HG02678 (cell line): ENCODE data around the gene CAMTA1.

Source experiments
- ATAC-seq: cut with Tn5 transposase; IDR thresholded peaks from one replicate; pipeline ENCODE4 v1.9.1; 2021; ENCODE audit warnings: mild to moderate bottlenecking, moderate library complexity; ENCODE audit not compliant: unreplicated experiment

Gene CAMTA1

GRCh38 chr1:7263021-7263960 is 478.0 kb downstream of the CAMTA1 start:
- no peak for ATAC-seq

DNA sequence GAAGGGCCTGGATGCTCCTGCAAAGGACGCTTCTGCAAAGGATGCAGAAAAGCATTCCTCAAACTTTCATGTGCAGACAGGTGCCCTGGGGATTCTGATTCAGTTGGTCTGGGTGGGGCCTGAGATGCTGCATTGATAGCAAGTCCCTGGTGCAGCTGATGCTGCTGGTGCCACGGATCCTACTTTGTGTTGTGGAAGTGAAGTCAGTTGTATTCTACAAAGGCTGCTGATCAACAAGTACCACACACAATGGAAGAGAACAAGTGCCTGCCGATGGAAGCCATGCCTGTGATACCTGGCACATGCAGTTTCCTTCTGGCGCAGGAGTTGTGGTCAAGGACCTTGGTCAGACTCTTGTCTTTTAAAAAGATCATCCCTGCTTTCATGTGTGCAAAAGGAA is 478.8 kb downstream of the CAMTA1 start:
- no peak for ATAC-seq

DNA sequence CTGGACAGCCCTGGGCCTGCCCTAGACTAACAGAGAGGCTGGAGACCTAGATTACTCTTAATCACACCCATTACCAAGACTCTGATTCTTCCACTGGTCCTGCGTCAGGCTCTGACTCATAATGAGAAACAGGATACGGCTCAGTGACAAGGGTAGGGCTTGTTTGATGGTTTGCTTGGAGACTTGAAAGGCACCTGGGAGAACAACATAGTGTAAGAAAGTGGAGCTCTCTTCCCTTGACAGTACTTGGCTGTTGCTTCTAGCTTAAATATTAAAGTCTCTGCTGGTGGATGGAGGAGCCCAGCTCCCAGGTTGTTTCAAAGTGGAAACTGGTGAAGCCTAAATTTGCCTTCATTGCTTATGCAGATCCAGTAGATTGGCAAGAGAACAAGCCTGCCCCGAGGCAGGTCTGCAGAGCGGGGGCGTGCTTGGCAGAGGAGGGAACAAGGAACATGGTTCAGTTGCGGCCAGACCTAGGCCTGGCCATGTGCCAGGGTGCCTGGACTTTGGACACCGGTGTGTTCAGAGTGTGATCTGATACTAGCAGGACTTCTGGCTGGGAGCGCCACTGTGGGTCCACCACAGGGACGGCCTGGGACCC is 480.6 kb downstream of the CAMTA1 start:
- ATAC-seq = no peak

DNA sequence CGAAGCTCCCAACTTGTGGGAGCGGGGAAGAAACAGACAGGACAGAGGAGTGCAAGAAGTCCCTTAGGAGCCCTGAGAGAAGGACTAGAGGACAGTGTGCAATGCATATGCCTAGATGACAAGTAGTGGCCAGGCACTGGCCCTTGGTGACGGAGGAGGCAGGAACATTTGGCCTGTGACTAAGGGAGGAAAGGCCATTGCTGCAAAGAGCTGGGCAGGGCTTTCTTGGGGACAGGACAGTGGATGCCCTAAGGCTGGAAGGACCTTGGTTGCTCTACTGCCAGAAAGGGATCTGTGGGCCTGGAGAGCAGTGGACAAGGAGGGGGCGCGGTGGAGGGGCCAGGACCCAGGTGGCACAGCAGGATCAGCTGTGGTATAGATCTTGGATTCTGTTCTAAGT is 481.3 kb downstream of the CAMTA1 start:
- no peak for ATAC-seq

- no peak for ATAC-seq
These were observed 482.2 kb downstream of the CAMTA1 start for GRCh38 chr1:7267493-7267892.

GRCh38 chr1:7268983-7269382 is 483.7 kb downstream of the CAMTA1 start:
- no peak for ATAC-seq

GRCh38 chr1:7269525-7269924 is 484.3 kb downstream of the CAMTA1 start:
- ATAC-seq = no peak

GRCh38 chr1:7274256-7274655 is 489.0 kb downstream of the CAMTA1 start:
- ATAC-seq = no peak

DNA sequence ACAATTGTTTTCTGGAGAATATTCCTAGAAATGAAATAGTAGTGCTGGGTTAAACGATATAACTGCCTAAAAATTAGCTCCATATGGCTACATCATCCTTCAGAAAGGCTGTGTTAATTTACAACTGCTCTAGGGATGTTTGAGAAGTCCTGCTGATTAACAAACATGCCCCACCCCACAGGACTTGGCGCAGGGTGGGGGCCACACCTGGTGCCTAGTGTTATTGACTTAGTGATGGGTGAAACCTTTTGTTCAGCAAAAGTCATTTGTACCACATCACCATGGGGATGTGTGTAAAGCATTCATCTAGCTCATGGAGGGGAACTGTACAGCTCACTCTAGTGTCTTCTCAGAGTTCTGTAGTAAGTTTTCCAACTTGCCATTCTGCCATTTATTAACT is 492.8 kb downstream of the CAMTA1 start:
- no peak for ATAC-seq

GRCh38 chr1:7278827-7279765 is 493.8 kb downstream of the CAMTA1 start:
- no peak for ATAC-seq

GRCh38 chr1:7279769-7280168 is 494.5 kb downstream of the CAMTA1 start:
- no peak for ATAC-seq

DNA sequence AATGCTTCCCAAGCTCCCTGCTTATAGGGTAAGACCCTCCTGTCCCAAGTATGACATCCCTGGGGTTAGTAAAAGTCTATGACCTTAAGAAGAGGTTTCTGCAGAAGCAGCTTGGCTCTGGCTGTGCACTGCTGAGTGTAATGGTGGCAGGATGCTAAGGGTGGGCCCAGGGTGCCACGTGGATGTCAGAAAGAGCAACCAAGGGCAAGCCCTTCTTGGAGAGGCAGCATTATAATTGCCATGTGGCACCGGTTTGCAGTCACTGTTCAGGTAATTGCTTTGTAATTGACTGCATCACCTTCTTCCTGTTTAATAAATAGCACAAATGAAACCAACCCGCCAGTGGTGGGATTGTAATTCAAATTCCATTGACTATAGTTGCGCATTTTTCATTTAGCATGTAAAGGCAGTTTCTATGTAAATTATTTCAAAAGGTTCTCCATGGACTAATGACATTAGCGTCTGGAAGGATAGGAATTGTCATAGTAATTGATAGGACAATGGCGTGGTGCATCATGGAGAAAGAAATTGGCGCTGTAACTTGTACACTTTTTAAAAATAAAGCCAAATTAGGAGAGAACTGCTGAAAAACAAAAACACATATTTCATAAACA is 495.2 kb downstream of the CAMTA1 start:
- no peak for ATAC-seq

DNA sequence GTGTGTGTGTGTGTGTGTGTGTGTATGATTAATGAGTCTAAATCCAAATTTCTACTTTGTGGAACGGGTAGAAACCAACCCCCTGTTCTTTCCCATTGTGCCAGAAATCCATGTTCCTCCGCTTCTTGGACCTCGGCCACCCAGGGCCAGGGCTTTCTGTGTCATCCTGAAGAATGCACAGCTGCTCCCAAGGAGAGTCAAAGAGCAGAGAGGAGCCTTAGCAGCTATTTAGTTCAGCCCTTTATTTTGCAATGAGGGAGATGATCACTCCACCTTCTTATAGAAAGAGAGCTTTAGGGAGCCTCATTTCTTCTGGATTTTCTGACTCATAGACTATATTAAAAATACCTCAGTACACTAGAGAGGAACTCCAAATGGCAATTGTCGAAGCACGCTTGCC is 496.6 kb downstream of the CAMTA1 start:
- ATAC-seq = no peak

- no peak for ATAC-seq
These were observed 499.7 kb downstream of the CAMTA1 start for GRCh38 chr1:7284839-7285435.

DNA sequence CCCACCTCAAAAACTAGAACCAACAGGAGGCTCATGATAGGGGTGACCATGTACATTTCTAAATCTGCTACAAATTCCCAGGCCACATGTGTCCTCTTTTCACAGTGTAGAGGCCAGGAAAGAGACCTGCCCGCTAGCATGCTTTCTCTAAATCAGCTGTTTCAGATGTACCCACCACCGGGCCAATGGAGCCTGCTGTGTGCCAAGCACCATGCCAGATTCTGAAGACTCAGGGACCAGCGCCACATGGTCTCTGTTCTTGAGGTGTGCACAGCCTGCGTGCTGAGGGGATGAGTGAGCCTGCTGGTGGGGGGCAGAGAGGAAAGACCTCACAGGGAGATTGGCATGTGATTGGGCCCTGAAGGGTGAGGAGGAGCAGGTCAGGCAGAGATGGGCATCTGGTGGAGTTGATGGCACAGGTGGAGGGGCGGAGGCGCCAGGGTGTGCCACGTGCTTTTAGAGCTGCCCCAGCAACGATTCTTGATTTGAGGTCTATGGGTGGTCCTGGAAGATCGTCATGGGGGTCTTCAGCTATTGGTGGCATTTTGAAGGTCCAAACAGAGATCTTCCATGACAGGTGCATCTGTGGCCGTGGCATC is 500.7 kb downstream of the CAMTA1 start:
- ATAC-seq = no peak

DNA sequence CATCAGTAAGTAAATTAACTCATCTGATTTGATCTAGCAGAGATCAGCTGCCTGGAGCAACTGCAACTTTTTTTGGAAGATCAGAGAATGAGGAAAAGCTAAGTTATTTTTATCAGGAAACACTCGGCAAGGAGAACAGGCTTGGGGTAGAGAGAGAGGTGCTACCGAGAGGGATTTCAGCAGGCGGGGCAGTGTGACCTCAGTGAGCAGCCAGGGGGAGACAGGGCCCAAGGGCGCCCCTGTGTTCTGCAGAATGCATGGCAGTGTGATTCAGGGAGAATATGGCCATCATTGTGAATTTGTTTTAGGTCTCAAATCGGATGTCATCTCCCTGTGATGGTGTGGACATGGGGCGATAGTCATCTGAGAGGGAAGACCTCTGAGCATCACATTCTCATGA is 501.8 kb downstream of the CAMTA1 start:
- ATAC-seq = no peak

DNA sequence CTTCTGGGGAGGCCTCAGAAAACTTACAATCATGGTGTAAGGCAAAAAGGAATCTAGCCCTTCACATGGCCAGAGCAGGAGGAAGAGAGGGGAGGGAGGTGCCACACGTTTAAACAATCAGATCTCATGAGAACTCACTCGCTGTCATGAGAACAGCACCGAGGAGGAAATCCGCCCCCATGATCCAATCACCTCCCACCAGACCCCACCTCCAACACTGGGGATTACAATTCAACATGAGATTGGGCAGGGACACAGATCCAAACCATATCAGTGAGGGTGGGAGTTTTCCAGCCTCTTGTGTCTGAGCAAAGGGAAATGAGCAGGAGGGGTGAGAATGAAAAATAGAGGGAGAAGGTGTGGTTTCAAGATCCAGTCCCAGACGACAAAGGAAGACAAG is 503.7 kb downstream of the CAMTA1 start:
- ATAC-seq = no peak

- no peak for ATAC-seq
These were observed 504.4 kb downstream of the CAMTA1 start for GRCh38 chr1:7289694-7290093.

- no peak for ATAC-seq
These were observed 506.0 kb downstream of the CAMTA1 start for GRCh38 chr1:7290971-7291970.
